Astrocyte (in vitro differentiated cells and primary cell): ENCODE measurements around the gene RNH1. TPM values are rescaled to one million over a fixed set of nuclear protein-coding genes. Genes with fewer than 3 reads are reported as not detected.

ENCODE experiments used
- DNase-seq: peaks from one replicate; pipeline ENCODE4 v3.0.0-alpha.2; 2010; ENCODE audit warnings: low read depth
- FAIRE-seq: peaks from 2 replicates; lab custom pipeline; 2011; peaks lifted over from hg19 to GRCh38; lab: Jason Lieb, UNC
- H2AFZ ChIP-seq: 2 replicates; pipeline ENCODE4 v1.6.0; 2012; ENCODE audit warnings: low read depth, low read length, inconsistent platforms
- H3K27ac ChIP-seq: 2 replicates; pipeline ENCODE4 v1.5.1; 2011; ENCODE audit warnings: low read depth, low read length, inconsistent platforms
- H3K27me3 ChIP-seq: 2 replicates; pipeline ENCODE4 v1.6.0; 2011; ENCODE audit warnings: low read length, inconsistent platforms; ENCODE audit not compliant: insufficient read depth
- H3K36me3 ChIP-seq: 2 replicates; pipeline ENCODE4 v1.5.1; 2011; ENCODE audit warnings: low read length, inconsistent platforms; ENCODE audit not compliant: insufficient read depth
- H3K4me1 ChIP-seq: 2 replicates; pipeline ENCODE4 v1.5.1; 2011; ENCODE audit warnings: low read length, inconsistent platforms; ENCODE audit not compliant: insufficient read depth
- H3K4me2 ChIP-seq: 2 replicates; pipeline ENCODE4 v1.6.0; 2012; ENCODE audit warnings: low read length, inconsistent platforms
- H3K4me3 ChIP-seq: 2 replicates; pipeline ENCODE4 v1.5.1; 2011; ENCODE audit warnings: low read depth, mild to moderate bottlenecking, low read length, inconsistent platforms; ENCODE audit not compliant: insufficient read depth
- H3K79me2 ChIP-seq: 2 replicates; pipeline ENCODE4 v1.6.0; 2012; ENCODE audit warnings: mild to moderate bottlenecking, low read length, inconsistent platforms; ENCODE audit not compliant: insufficient read depth
- H3K9ac ChIP-seq: 2 replicates; pipeline ENCODE4 v1.6.0; 2012; ENCODE audit warnings: mild to moderate bottlenecking, low read length, inconsistent platforms
- H3K9me3 ChIP-seq: 2 replicates; pipeline ENCODE4 v1.5.1; 2012; ENCODE audit warnings: low read depth, mild to moderate bottlenecking, low read length, inconsistent platforms; ENCODE audit not compliant: insufficient read depth
- H4K20me1 ChIP-seq: 2 replicates; pipeline ENCODE4 v1.6.0; 2012; ENCODE audit warnings: low read length, inconsistent platforms; ENCODE audit not compliant: insufficient read depth
- H3K27ac Mint-ChIP-seq: one replicate; pipeline ENCODE4 v1.8.0; 2021; ENCODE audit warnings: mild to moderate bottlenecking, mixed read lengths; ENCODE audit not compliant: unreplicated experiment
- H3K27me3 Mint-ChIP-seq: one replicate; pipeline ENCODE4 v1.8.0; 2021; ENCODE audit warnings: low read depth, mixed read lengths; ENCODE audit not compliant: unreplicated experiment
- H3K36me3 Mint-ChIP-seq: one replicate; pipeline ENCODE4 v1.8.0; 2021; ENCODE audit warnings: low read depth, mixed read lengths; ENCODE audit not compliant: unreplicated experiment
- H3K4me1 Mint-ChIP-seq: one replicate; pipeline ENCODE4 v1.8.0; 2021; ENCODE audit warnings: low read depth, mixed read lengths; ENCODE audit not compliant: unreplicated experiment
- H3K4me3 Mint-ChIP-seq: one replicate; pipeline ENCODE4 v1.8.0; 2021; ENCODE audit warnings: mild to moderate bottlenecking, moderate library complexity, mixed read lengths; ENCODE audit not compliant: unreplicated experiment
- H3K9me3 Mint-ChIP-seq: one replicate; pipeline ENCODE4 v1.8.0; 2021; ENCODE audit warnings: mild to moderate bottlenecking, mixed read lengths; ENCODE audit not compliant: unreplicated experiment
- CTCF ChIP-seq: IDR thresholded peaks from 2 replicates; pipeline ENCODE4 v1.5.1; 2011; ENCODE audit warnings: low read depth, mild to moderate bottlenecking, inconsistent platforms, low read length, moderate library complexity; ENCODE audit not compliant: insufficient read depth
- EZH2 ChIP-seq: IDR thresholded peaks from 2 replicates; pipeline ENCODE4 v1.6.1; 2012; ENCODE audit warnings: mild to moderate bottlenecking, low read length, inconsistent platforms; ENCODE audit not compliant: insufficient read depth
- total RNA-seq: library from RNA; stranded (reverse); gene quantifications from 2 replicates; pipeline ENCODE4 v1.2.1, GENCODE V29; 2021

Gene RNH1
- total RNA-seq, 1 donor from 2014 or later, result 117 TPM

- H3K4me1 Mint-ChIP-seq, result peaks cover 4% of the 10 kb centered on the region
- H3K27ac Mint-ChIP-seq, result no peak overlapping the region
- peaks cover 20% of the 10 kb centered on the region for H3K79me2 ChIP-seq
- no peaks in the 10 kb centered on the region for H3K27me3 Mint-ChIP-seq
- peaks cover 17% of the 10 kb centered on the region for H3K4me1 ChIP-seq
- H3K9ac ChIP-seq, result no peak overlapping the region
- H3K4me3 Mint-ChIP-seq, result no peak overlapping the region
- TF ChIP-seq CTCF, result no peak
- no peak for TF ChIP-seq EZH2
- no peak overlapping the region for H3K27ac ChIP-seq
- H3K4me2 ChIP-seq, result no peak overlapping the region
- no peaks in the 10 kb centered on the region for H3K27me3 ChIP-seq
- no peaks in the 10 kb centered on the region for H3K9me3 ChIP-seq
- H3K36me3 Mint-ChIP-seq, result no peaks in the 10 kb centered on the region
- H3K4me3 ChIP-seq, result no peak overlapping the region
- H2AFZ ChIP-seq, result no peak overlapping the region
- peaks cover 34% of the 10 kb centered on the region for H4K20me1 ChIP-seq
- DNase-seq, result no peak
- FAIRE-seq, result no peak
- H3K9me3 Mint-ChIP-seq, result no peaks in the 10 kb centered on the region
- peaks cover 3% of the 10 kb centered on the region for H3K36me3 ChIP-seq
Observed at GRCh38 chr11:531919-532526, 25.0 kb upstream of the RNH1 start.

- no peak overlapping the region for H3K27ac Mint-ChIP-seq
- DNase-seq (no peak), FAIRE-seq (no peak)
- Histone ChIP-seq H3K27ac (no peak overlapping the region), H2AFZ (no peak overlapping the region), H3K79me2 (peaks cover 20% of the 10 kb centered on the region), H3K9ac (no peak overlapping the region), H3K36me3 (peaks cover 3% of the 10 kb centered on the region), H3K27me3 (no peaks in the 10 kb centered on the region), H3K4me1 (peaks cover 14% of the 10 kb centered on the region), H3K4me2 (no peak overlapping the region), H4K20me1 (peaks cover 34% of the 10 kb centered on the region), H3K4me3 (no peak overlapping the region), H3K9me3 (no peaks in the 10 kb centered on the region)
- no peaks in the 10 kb centered on the region for H3K36me3 Mint-ChIP-seq
- TF ChIP-seq EZH2, result no peak
- TF ChIP-seq CTCF, result no peak
- peaks cover under 1% of the 10 kb centered on the region for H3K4me1 Mint-ChIP-seq
- H3K27me3 Mint-ChIP-seq, result no peaks in the 10 kb centered on the region
- H3K9me3 Mint-ChIP-seq, result no peaks in the 10 kb centered on the region
- H3K4me3 Mint-ChIP-seq, result no peak overlapping the region
Observed at GRCh38 chr11:530960-531831, 24.2 kb upstream of the RNH1 start.
